ENCODE results near the gene SHANK3. TPM values are rescaled to one million over a fixed set of nuclear protein-coding genes. Genes with fewer than 3 reads are reported as not detected.

Gene SHANK3
- total RNA-seq, 1 donor: 0.90 TPM

DNA sequence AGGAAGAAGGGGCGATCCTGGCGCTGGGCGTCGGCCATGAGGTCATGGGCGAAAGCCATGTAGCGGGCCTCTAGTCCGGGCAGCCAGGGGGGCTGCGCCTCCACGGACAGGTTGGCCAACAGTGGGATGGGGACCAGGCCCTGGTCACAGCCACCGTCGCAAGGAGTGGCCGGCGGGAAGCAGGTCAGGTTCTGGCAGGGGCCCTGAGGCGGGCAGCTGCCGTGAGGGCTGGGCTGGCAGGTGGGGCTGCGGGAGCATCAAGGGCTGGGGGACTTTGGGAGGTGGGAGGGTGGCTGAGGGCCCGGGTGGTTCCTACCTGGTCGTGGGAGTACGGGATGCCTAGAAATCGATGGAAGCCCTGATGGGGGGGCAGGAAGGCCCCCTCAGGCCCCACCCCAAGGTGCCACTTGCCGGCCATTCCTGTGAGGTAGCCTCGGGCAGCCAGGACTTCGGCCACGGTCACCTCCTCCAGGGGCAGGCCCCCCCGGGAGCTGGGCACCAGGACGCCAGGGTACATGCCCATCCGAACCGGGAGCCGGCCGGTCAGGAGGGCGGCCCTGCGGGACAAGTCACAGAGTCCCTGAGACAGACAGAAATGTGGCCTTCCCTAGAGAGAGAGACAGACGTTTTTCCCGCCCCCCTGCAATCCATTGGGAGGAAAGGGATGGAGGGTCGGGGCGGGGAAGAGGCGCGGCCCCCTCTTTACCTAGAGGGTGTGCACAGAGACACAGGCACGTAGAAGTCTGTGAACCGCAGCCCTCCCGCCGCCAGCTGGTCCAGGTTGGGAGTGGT lies 45.6 kb upstream of the SHANK3 start:
- H3K4me3 ChIP-seq (ENCODE audit: low read depth, low read length): peak overlapping the region; percentile 88
- DNase-seq (ENCODE audit: low read depth): no peak
- TF ChIP-seq, protein P1, sequence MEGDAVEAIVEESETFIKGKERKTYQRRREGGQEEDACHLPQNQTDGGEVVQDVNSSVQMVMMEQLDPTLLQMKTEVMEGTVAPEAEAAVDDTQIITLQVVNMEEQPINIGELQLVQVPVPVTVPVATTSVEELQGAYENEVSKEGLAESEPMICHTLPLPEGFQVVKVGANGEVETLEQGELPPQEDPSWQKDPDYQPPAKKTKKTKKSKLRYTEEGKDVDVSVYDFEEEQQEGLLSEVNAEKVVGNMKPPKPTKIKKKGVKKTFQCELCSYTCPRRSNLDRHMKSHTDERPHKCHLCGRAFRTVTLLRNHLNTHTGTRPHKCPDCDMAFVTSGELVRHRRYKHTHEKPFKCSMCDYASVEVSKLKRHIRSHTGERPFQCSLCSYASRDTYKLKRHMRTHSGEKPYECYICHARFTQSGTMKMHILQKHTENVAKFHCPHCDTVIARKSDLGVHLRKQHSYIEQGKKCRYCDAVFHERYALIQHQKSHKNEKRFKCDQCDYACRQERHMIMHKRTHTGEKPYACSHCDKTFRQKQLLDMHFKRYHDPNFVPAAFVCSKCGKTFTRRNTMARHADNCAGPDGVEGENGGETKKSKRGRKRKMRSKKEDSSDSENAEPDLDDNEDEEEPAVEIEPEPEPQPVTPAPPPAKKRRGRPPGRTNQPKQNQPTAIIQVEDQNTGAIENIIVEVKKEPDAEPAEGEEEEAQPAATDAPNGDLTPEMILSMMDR (IDR thresholded peaks at IDR 0.05; ENCODE audit: insufficient read depth, low read length): no peak

DNA sequence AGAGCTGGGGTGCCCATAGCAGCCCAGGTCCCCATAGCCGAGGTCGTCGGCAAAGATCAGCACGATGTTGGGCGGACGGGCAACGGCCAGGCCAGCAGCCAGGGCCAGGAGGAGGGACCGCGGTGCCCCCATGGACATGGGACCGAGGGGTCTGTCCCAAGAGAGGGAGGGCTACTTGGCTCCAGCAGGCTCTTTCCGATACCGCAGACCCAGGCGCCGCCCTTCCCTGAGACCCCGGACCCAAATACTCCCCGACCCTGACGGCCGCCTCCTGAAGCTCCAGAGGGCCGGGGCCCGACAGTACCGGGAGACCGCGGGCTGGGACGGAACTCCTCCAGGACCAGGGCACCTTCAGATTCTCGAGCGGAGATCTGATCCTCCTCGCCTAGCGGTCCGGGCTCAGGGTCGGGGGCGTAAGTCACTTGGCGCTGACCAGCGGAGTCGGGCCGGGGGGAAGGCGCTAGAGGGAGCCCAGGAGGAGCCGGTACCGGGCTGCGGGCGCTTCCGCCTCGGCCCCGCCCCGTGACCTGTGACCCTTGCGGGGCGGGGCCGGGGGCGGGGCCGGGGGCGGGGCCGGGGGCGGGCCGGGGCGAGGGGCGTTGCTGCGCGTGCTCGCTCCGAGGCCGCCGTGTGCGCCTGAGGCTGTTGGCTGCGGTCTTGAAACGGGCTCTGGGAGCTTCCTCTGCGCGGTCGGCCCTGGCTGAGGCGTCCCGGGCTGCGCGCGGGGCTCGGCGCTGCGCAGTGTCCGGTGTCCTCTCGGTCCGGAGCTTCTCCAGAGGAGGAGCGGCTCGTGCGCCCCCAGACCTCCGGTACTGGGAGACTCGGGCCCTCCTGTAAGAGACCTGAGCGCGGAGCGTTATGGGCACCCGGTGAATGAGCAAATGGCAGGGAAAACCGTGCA lies 44.7 kb upstream of the SHANK3 start, which contains the start of gene ARSA:
Gene ARSA (minus strand): TSS at position 511 of the 901 bp plus-strand sequence. CDS start 373 bp downstream, at position 138.
- peak within 1 kb of the TSS; percentile 90 for H3K4me3 ChIP-seq (ENCODE audit: low read depth, low read length)
- peak; percentile 78 for DNase-seq (ENCODE audit: low read depth)
- TF ChIP-seq, protein P1 (IDR thresholded peaks at IDR 0.05; ENCODE audit: insufficient read depth, low read length): peak; percentile 51

- TF ChIP-seq, protein P1 (IDR thresholded peaks at IDR 0.05; ENCODE audit: insufficient read depth, low read length): no peak
- DNase-seq (ENCODE audit: low read depth): no peak
Measured at GRCh38 chr22:50628543-50629134, 44.0 kb upstream of the SHANK3 start.

GRCh38 chr22:50630376-50630775 lies 42.2 kb upstream of the SHANK3 start:
- no peak for DNase-seq (ENCODE audit: low read depth)
- H3K4me3 ChIP-seq (ENCODE audit: low read depth, low read length): no peak overlapping the region
- TF ChIP-seq, protein P1 (IDR thresholded peaks at IDR 0.05; ENCODE audit: insufficient read depth, low read length): no peak

More at GRCh38 chr22:50628543-50629134, 44.0 kb upstream of the SHANK3 start:
- peak overlapping the region; percentile 90 for H3K4me3 ChIP-seq (ENCODE audit: low read depth, low read length)

DNA sequence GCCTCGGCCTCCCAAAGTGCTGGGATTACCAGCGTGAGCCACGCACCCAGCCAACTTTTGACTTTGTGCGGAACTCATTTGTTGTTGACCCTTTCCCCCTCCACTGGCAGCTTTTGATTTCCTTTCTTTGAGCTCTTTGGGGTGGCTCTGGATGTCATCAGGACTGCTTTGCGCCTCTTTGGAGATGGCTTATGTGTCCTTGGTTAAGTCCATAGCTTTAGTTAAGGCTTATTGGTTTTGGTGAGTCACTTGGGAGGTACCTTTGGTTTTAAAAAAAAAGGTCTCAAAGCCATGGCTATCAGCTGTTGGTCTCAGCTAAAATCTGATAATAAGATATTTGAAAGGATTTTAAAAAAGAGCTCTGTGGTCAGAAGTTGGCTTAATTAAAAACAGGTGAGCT lies 39.5 kb upstream of the SHANK3 start:
- TF ChIP-seq, protein P1 (IDR thresholded peaks at IDR 0.05; ENCODE audit: insufficient read depth, low read length): no peak
- no peak overlapping the region for H3K4me3 ChIP-seq (ENCODE audit: low read depth, low read length)
- no peak for DNase-seq (ENCODE audit: low read depth)

DNA sequence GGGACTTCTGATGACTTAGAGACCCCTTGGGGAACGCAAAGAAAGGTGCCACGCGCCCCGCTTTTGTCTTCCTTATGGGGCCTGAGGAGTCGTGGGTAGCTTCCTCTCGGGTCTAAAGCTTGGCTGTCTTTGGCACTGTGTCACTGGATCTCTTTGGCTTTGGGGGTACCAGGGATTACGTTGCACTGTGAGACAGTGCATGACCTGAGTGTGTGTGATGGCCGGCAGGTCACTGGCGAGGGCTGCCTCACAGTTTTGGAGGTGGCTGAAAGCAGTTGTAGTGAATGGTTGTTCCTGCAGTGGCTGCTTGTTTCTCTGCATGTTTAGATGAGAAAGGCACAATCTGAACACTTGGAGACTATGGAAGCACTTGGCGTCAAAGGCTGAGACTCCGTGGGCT lies 38.9 kb upstream of the SHANK3 start:
- no peak for DNase-seq (ENCODE audit: low read depth)
- TF ChIP-seq, protein P1 (IDR thresholded peaks at IDR 0.05; ENCODE audit: insufficient read depth, low read length): no peak
- no peak overlapping the region for H3K4me3 ChIP-seq (ENCODE audit: low read depth, low read length)
